ENCODE measurements around the gene CDH22. TPM values are rescaled to one million over a fixed set of nuclear protein-coding genes. Genes with fewer than 3 reads are reported as not detected.

CDH22 gene
- total RNA-seq, 1 experiment from 2014 or later: not detected

DNA sequence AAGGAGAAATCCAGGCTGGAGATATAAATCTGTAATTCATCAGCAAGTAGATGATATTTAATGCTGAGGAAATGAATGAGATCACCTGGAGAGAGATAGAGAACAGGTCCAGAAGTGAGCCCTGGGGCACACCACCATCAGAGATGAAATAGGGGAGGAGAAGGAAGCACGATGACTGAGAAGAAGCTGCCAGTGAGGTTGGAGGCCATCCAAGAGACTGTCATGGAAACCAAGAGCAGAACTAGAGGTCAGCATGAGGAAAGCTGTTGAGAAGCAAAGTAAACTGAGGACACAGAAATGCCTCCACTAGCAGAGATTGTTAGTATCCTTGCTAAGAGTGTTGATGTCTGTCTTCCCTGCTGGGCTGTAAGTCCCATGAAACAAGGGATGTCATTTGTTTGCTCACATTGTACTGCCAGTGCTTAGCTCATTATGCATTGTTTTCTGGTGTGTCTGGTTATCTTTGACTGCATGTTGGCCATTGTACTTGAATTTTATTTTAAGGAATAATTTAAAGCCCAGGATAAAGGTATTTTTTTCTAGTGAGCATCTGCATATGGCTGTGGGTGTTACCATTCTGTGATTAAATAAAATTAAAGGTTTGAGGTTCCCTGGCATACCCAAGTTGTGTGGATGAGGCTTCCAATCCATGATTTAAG, 35.8 kb downstream of the CDH22 start:
- Histone ChIP-seq H3K9me3 (ENCODE audit: low read depth, low read length, poor library complexity, severe bottlenecking) (no peaks in the 10 kb centered on the region), H3K4me3 (ENCODE audit: low read depth, low read length, poor library complexity, severe bottlenecking) (no peak overlapping the region), H3K4me1 (ENCODE audit: insufficient read depth, low read length, poor library complexity, severe bottlenecking) (no peaks in the 10 kb centered on the region), H3K36me3 (ENCODE audit: insufficient read depth, low read length, poor library complexity, severe bottlenecking) (no peaks in the 10 kb centered on the region), H3K27me3 (replicated peaks; ENCODE audit: insufficient read depth, low read depth, low read length, poor library complexity) (peaks cover 48% of the 10 kb centered on the region), H3K27ac (ENCODE audit: low read depth, low read length, poor library complexity, severe bottlenecking) (no peak overlapping the region)
- no peak for TF ChIP-seq EZH2 (IDR thresholded peaks at IDR 0.05; ENCODE audit: borderline replicate concordance, low read depth, low read length, poor library complexity, severe bottlenecking)
- TF ChIP-seq, protein P1, sequence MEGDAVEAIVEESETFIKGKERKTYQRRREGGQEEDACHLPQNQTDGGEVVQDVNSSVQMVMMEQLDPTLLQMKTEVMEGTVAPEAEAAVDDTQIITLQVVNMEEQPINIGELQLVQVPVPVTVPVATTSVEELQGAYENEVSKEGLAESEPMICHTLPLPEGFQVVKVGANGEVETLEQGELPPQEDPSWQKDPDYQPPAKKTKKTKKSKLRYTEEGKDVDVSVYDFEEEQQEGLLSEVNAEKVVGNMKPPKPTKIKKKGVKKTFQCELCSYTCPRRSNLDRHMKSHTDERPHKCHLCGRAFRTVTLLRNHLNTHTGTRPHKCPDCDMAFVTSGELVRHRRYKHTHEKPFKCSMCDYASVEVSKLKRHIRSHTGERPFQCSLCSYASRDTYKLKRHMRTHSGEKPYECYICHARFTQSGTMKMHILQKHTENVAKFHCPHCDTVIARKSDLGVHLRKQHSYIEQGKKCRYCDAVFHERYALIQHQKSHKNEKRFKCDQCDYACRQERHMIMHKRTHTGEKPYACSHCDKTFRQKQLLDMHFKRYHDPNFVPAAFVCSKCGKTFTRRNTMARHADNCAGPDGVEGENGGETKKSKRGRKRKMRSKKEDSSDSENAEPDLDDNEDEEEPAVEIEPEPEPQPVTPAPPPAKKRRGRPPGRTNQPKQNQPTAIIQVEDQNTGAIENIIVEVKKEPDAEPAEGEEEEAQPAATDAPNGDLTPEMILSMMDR (conservative IDR thresholded peaks at IDR 0.05; ENCODE audit: low read depth, low read length): no peak
- no TSS peak for BruUV-seq (replicated peaks)
- ChIA-PET CTCF (no interaction called here), POLR2A (ENCODE audit: low non-redundant PET) (no interaction called here)
- no peak for DNase-seq (ENCODE audit: low spot score)
- intact Hi-C loops (cut with micrococcal nuclease; ENCODE audit: unreplicated experiment): no loop called here

DNA sequence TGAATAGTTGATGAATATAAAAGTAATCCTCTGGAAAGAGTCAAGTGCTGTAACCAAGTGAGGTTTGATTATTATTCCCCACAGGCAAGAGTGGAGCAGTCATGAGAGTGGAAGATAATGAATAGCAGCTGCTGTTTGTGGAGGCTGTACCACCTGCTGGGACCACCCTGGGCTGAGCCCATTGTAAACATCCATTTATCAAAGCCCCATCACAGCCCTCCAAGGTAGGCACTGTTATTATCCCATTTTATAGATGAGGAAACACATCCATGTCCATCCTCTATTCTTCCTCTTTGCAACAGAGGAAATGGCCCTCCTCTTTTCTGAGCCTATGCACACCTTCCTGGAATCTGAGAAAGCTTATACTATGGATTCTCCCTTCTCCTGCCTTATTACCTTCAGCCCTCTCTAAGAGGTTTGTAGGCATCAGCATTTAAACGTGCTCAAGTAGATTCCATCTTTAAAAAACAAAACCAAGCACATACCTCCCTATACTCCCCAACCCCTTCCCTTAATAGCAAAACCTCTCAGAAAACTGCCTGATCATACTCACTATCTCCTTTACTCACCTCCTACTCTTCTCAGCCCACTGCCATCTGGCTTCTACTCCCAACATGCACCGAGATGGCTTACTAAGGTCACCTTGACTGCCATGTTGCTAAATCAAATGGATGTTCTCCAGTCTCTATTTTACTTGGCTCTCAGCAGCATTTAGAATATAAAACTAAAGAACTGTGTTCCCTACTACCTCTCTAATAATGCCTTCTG, 37.1 kb downstream of the CDH22 start:
- Histone ChIP-seq H3K4me1 (ENCODE audit: insufficient read depth, low read length, poor library complexity, severe bottlenecking) (no peaks in the 10 kb centered on the region), H3K9me3 (ENCODE audit: low read depth, low read length, poor library complexity, severe bottlenecking) (no peaks in the 10 kb centered on the region), H3K27me3 (replicated peaks; ENCODE audit: insufficient read depth, low read depth, low read length, poor library complexity) (peaks cover 38% of the 10 kb centered on the region), H3K27ac (ENCODE audit: low read depth, low read length, poor library complexity, severe bottlenecking) (no peak overlapping the region), H3K36me3 (ENCODE audit: insufficient read depth, low read length, poor library complexity, severe bottlenecking) (no peaks in the 10 kb centered on the region), H3K4me3 (ENCODE audit: low read depth, low read length, poor library complexity, severe bottlenecking) (no peak overlapping the region)
- intact Hi-C loops (cut with micrococcal nuclease; ENCODE audit: unreplicated experiment): no loop called here
- POLR2A ChIA-PET (ENCODE audit: low non-redundant PET): no interaction called here
- DNase-seq (ENCODE audit: low spot score): no peak
- BruUV-seq (replicated peaks): no TSS peak
- CTCF ChIA-PET: no interaction called here
- TF ChIP-seq EZH2 (IDR thresholded peaks at IDR 0.05; ENCODE audit: borderline replicate concordance, low read depth, low read length, poor library complexity, severe bottlenecking): no peak
- TF ChIP-seq, protein P1 (conservative IDR thresholded peaks at IDR 0.05; ENCODE audit: low read depth, low read length): no peak

DNA sequence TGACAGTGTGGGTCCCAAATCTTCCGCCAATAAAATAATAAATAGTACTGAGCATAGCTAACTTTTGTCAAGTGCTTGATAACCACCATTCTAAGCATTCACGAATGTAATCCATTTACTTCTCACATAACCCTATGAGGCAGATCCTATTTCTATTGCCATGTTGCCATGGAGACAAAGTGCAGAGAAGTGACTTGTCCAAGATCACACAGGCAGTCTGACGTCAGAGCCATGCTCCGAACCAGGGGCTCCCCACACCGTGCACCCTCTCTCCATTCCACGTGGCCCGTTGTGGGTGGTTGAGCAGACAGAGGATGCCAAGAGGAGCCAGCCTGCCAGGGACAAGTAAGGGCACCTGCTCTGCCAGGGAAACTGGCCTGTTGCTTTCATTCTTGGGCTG, 38.9 kb downstream of the CDH22 start:
- no peak for TF ChIP-seq EZH2 (IDR thresholded peaks at IDR 0.05; ENCODE audit: borderline replicate concordance, low read depth, low read length, poor library complexity, severe bottlenecking)
- TF ChIP-seq, protein P1 (conservative IDR thresholded peaks at IDR 0.05; ENCODE audit: low read depth, low read length): no peak
- H3K36me3 ChIP-seq (ENCODE audit: insufficient read depth, low read length, poor library complexity, severe bottlenecking): no peaks in the 10 kb centered on the region
- BruUV-seq (replicated peaks): no TSS peak

More for the DNA sequence above, 38.9 kb downstream of the CDH22 start:
- ChIA-PET CTCF (no interaction called here), POLR2A (ENCODE audit: low non-redundant PET) (no interaction called here)
- intact Hi-C loops (cut with micrococcal nuclease; ENCODE audit: unreplicated experiment): no loop called here
- Histone ChIP-seq H3K27me3 (replicated peaks; ENCODE audit: insufficient read depth, low read depth, low read length, poor library complexity) (peaks cover 20% of the 10 kb centered on the region), H3K4me3 (ENCODE audit: low read depth, low read length, poor library complexity, severe bottlenecking) (no peak overlapping the region), H3K9me3 (ENCODE audit: low read depth, low read length, poor library complexity, severe bottlenecking) (no peaks in the 10 kb centered on the region), H3K27ac (ENCODE audit: low read depth, low read length, poor library complexity, severe bottlenecking) (no peak overlapping the region), H3K4me1 (ENCODE audit: insufficient read depth, low read length, poor library complexity, severe bottlenecking) (no peaks in the 10 kb centered on the region)
- DNase-seq (ENCODE audit: low spot score): no peak

Data from A673 (cell line).